Fibroblast of villous mesenchyme (primary cell): ENCODE measurements around the gene KCNMA1. TPM values are rescaled to one million over a fixed set of nuclear protein-coding genes. Genes with fewer than 3 reads are reported as not detected.

Source experiments
- DNase-seq: peaks from one replicate; pipeline ENCODE4 v3.0.0-alpha.2; 2010; ENCODE audit warnings: low read depth
- H3K4me3 ChIP-seq: 2 replicates; pipeline ENCODE4 v1.5.1; 2011; ENCODE audit warnings: low read depth, mild to moderate bottlenecking, low read length
- total RNA-seq: library from RNA; depleted of rRNA; stranded (reverse); fragments of >200 nt; gene quantifications from 2 replicates; pipeline ENCODE4 v1.2.3, GENCODE V29; 2012
- TF ChIP-seq, protein P1 (sequence below): IDR thresholded peaks from 2 replicates; pipeline ENCODE4 v1.5.1; 2012; ENCODE audit warnings: low read depth, mild to moderate bottlenecking, low read length; ENCODE audit not compliant: insufficient read depth

Gene KCNMA1
- total RNA-seq, 1 donor, result 36.7 TPM

DNA sequence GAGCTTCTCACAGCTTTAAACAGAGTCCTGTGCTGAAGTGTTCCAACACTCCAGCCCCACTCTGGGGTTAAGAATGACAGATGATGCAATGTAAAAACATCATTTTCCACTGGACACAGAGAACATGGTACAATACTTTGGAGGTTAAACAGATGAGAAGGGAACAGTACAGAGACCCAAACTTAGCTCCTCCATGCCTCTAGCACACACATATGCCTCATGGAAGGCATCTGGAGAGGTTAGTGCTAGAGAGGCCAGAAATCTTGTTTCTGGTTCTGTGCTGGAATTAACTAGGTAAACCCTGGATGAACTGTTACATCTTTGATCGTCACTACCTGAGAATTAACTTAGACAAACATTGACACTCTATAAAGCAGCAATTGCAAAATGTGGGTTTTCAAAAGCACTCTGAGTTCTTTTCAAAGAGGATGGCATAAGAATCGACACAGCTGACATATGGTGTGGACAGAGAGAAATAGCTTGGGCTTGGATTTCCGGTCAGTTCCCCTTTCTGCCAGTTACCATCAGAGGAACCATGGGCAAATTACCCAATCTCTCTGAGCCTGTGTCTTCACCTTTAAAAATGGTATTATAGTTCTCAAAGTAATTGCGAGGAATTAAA, 81.9 kb downstream of the KCNMA1 start:
- TF ChIP-seq, protein P1, sequence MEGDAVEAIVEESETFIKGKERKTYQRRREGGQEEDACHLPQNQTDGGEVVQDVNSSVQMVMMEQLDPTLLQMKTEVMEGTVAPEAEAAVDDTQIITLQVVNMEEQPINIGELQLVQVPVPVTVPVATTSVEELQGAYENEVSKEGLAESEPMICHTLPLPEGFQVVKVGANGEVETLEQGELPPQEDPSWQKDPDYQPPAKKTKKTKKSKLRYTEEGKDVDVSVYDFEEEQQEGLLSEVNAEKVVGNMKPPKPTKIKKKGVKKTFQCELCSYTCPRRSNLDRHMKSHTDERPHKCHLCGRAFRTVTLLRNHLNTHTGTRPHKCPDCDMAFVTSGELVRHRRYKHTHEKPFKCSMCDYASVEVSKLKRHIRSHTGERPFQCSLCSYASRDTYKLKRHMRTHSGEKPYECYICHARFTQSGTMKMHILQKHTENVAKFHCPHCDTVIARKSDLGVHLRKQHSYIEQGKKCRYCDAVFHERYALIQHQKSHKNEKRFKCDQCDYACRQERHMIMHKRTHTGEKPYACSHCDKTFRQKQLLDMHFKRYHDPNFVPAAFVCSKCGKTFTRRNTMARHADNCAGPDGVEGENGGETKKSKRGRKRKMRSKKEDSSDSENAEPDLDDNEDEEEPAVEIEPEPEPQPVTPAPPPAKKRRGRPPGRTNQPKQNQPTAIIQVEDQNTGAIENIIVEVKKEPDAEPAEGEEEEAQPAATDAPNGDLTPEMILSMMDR, result no peak
- no peak overlapping the region for H3K4me3 ChIP-seq
- peak; percentile 74 for DNase-seq

DNA sequence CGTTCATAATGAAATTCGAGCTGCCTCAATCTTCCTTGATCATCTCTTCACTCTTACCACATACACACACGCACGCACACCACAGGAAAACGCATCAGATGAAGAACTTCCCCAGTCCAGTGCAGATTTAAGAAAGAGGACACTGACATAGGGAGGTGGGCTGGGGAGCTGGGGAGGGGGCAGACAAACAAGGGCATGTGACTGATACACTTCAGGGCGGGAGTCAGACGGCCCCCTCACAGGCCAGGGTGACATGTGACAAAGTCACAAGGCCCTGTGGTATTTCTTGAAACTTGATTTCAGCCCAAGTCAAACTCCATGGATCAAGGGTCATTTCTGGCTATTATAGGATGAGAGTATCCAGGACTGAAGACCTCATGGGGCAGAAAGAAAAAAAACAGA, 82.6 kb downstream of the KCNMA1 start:
- no peak for DNase-seq
- TF ChIP-seq, protein P1, result no peak
- H3K4me3 ChIP-seq, result no peak overlapping the region

DNA sequence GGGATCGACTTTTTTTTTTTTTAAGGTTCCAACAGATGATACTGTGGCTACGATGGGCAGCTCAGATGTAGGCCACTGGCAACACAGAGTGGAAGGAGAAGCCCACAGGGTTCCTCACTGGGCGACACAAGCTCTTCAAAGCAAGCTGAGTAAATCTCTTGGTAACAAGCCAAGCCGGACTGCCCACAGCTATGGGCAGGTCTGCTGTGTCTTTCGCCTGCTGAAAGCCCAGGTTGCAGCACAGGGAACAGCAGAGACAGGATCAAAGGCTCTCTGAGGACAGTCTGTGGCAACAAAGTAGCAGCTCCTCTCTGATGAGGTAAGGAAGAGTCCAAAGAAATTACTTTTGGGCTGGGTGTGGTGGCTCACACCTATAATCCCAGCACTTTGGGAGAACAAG, 83.6 kb downstream of the KCNMA1 start:
- TF ChIP-seq, protein P1, result no peak
- H3K4me3 ChIP-seq, result no peak overlapping the region
- no peak for DNase-seq

DNA sequence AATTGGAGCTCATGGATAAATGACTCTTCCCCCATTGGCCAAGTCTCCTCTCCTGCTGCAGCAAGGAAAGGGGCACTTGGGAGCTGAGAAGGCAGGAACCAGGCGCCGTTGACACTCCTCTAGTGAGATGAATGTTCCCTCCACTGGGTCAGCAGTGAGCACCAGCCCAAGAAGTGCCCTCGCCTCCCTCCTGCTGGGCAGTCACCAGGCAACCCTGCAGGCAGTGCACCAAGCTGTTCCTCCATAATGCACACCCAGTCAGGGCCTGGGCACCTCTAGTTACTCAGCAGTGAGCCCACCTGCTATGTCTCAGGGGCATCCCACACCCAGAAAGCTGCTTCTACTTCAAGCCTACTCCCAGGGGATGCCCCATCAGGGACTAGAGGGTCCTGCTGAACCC, 84.3 kb downstream of the KCNMA1 start:
- no peak overlapping the region for H3K4me3 ChIP-seq
- TF ChIP-seq, protein P1, result no peak
- no peak for DNase-seq

DNA sequence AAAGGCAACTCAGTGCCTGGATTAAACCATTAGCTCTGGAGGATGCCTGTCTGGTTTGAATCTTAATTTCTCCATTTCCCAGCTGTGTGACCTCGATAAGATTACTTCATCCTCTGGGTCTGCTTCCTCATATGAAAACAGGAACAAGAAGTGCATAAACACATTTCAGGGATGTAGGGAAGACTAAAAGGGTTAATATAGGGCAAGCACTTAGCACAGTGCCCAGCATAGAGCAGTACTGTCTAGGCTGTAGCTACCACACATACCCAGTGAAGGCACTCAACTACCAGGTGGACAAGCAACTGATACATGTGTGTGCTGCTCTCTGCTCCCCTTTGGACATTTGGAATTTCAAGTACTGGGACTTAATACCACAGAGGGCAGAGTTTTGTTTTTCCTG, 85.4 kb downstream of the KCNMA1 start:
- DNase-seq, result no peak
- no peak overlapping the region for H3K4me3 ChIP-seq
- TF ChIP-seq, protein P1, result no peak

DNA sequence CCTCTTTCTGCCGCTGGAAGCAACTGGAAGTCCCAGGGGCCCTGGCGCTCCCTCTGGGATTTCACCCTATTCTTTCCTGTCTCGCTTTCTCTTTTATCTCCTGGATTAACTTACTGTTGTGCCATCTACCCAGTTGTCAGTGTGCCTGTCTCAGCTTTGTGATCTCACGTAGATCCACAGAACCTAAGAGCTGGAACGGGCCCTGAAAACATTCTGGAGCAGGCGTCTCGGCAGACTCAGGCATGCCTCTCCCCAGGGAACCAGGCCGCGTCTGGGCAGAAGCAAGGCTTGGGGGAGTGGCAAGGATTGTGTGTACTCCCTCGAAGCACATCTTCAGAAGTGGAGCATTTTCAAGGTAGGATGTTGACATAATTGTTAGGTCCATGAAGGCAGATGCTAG, 87.2 kb downstream of the KCNMA1 start:
- TF ChIP-seq, protein P1, result no peak
- DNase-seq, result no peak
- no peak overlapping the region for H3K4me3 ChIP-seq

DNA sequence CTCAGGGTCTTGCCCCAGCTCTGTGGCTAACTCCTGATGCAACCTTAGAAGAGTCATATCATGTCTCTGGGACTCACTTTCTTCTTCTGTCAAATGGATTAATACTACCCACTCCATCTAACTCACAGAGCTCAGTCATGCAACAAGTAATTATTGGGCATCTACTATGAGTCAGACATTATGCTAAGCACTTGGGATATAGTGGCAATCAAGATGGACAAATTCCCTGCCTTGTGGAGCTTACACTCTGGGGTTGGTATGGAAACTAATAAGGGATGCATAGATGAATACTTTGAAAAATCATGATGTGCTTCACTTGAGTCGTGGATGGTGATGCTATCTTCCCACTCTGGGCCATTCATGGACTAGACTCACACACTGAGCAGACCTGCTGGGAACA, 88.9 kb downstream of the KCNMA1 start:
- H3K4me3 ChIP-seq, result no peak overlapping the region
- DNase-seq, result no peak
- TF ChIP-seq, protein P1, result no peak
